ENCODE measurements around the gene ZNF746. TPM values are rescaled to one million over a fixed set of nuclear protein-coding genes. Genes with fewer than 3 reads are reported as not detected.
"Not testable (repeated sequence)": the region's sequence is repeated elsewhere in the genome, so short reads cannot be mapped to it uniquely, and the experiment has no call there.

ZNF746 gene
- total and polyA plus RNA-seq, 2 donors (not counting 1 experiment from before 2014, with no cell fraction given), result 5.9 to 21.5 TPM

- DNase-seq (ENCODE audit: low read depth in 2 of 2), result peak in 1 of 2 donors; percentile 75
- Histone ChIP-seq H4K20me1 (ENCODE audit: control insufficient read depth, extremely low read depth, insufficient read depth, low read length) (no peaks in the 10 kb centered on the region), H2AFZ (ENCODE audit: low read length) (no peak overlapping the region), H3K4me2 (ENCODE audit: extremely low read depth, insufficient read depth, low read length) (no peak overlapping the region), H3K27ac (ENCODE audit: insufficient read depth, low read length) (peak overlapping the region; percentile 7), H3K4me3 (replicated peaks in 1 of 4; ENCODE audit: control extremely low read depth in 1 of 4, insufficient read depth in 1 of 4, low read depth in 3 of 4, low read length in 4 of 4) (peak overlapping the region in 1 of 4 experiments; percentile 62), H3K36me3 (ENCODE audit: control insufficient read depth, insufficient read depth, low read length) (peaks cover 28% of the 10 kb centered on the region), H3K79me2 (ENCODE audit: control insufficient read depth, insufficient read depth, low read length) (peaks cover 19% of the 10 kb centered on the region), H3K27me3 (ENCODE audit: control insufficient read depth, insufficient read depth, low read length) (peaks cover 2% of the 10 kb centered on the region), H3K9ac (ENCODE audit: insufficient read depth, low read length) (no peak overlapping the region), H3K9me3 (ENCODE audit: control insufficient read depth, insufficient read depth, low read depth, low read length) (no peaks in the 10 kb centered on the region), H3K4me1 (ENCODE audit: control insufficient read depth, extremely low read depth, insufficient read depth, low read length) (peaks cover 7% of the 10 kb centered on the region)
- TF ChIP-seq EZH2 (IDR thresholded peaks at IDR 0.05; ENCODE audit: low read length, missing control alignments), result no peak
- TF ChIP-seq CTCF (conservative IDR thresholded peaks at IDR 0.05 in 1 of 2, IDR thresholded peaks at IDR 0.05 in 1 of 2; ENCODE audit: low read depth in 1 of 2, low read length in 2 of 2), result no peak
These were observed 2.8 kb downstream of the ZNF746 start for GRCh38 chr7:149494738-149495368.

GRCh38 chr7:149493975-149494374 lies 3.6 kb downstream of the ZNF746 start:
- not testable (repeated sequence) for H3K4me1 ChIP-seq (ENCODE audit: control insufficient read depth, extremely low read depth, insufficient read depth, low read length); H3K4me3 ChIP-seq (replicated peaks in 1 of 4; ENCODE audit: control extremely low read depth in 1 of 4, insufficient read depth in 1 of 4, low read depth in 3 of 4, low read length in 4 of 4); H3K27ac ChIP-seq (ENCODE audit: insufficient read depth, low read length); H4K20me1 ChIP-seq (ENCODE audit: control insufficient read depth, extremely low read depth, insufficient read depth, low read length); H3K4me2 ChIP-seq (ENCODE audit: extremely low read depth, insufficient read depth, low read length); DNase-seq (ENCODE audit: low read depth in 2 of 2); H3K9me3 ChIP-seq (ENCODE audit: control insufficient read depth, insufficient read depth, low read depth, low read length); H3K9ac ChIP-seq (ENCODE audit: insufficient read depth, low read length); H2AFZ ChIP-seq (ENCODE audit: low read length); H3K27me3 ChIP-seq (ENCODE audit: control insufficient read depth, insufficient read depth, low read length)
- Histone ChIP-seq H3K79me2 (ENCODE audit: control insufficient read depth, insufficient read depth, low read length) (peaks cover 19% of the 10 kb centered on the region), H3K36me3 (ENCODE audit: control insufficient read depth, insufficient read depth, low read length) (peaks cover 28% of the 10 kb centered on the region)

- Histone ChIP-seq H3K4me3 (replicated peaks in 1 of 4; ENCODE audit: control extremely low read depth in 1 of 4, insufficient read depth in 1 of 4, low read depth in 3 of 4, low read length in 4 of 4) (no peak overlapping the region), H3K27me3 (ENCODE audit: control insufficient read depth, insufficient read depth, low read length) (no peaks in the 10 kb centered on the region), H3K4me2 (ENCODE audit: extremely low read depth, insufficient read depth, low read length) (no peak overlapping the region), H3K9me3 (ENCODE audit: control insufficient read depth, insufficient read depth, low read depth, low read length) (no peaks in the 10 kb centered on the region), H4K20me1 (ENCODE audit: control insufficient read depth, extremely low read depth, insufficient read depth, low read length) (no peaks in the 10 kb centered on the region), H3K9ac (ENCODE audit: insufficient read depth, low read length) (no peak overlapping the region), H3K79me2 (ENCODE audit: control insufficient read depth, insufficient read depth, low read length) (peaks cover 19% of the 10 kb centered on the region), H2AFZ (ENCODE audit: low read length) (no peak overlapping the region), H3K27ac (ENCODE audit: insufficient read depth, low read length) (no peak overlapping the region), H3K4me1 (ENCODE audit: control insufficient read depth, extremely low read depth, insufficient read depth, low read length) (peaks cover 7% of the 10 kb centered on the region), H3K36me3 (ENCODE audit: control insufficient read depth, insufficient read depth, low read length) (peaks cover 30% of the 10 kb centered on the region)
- no peak for DNase-seq (ENCODE audit: low read depth in 2 of 2)
- TF ChIP-seq CTCF (conservative IDR thresholded peaks at IDR 0.05 in 1 of 2, IDR thresholded peaks at IDR 0.05 in 1 of 2; ENCODE audit: low read depth in 1 of 2, low read length in 2 of 2), result no peak
- TF ChIP-seq EZH2 (IDR thresholded peaks at IDR 0.05; ENCODE audit: low read length, missing control alignments), result no peak
These were observed 4.2 kb downstream of the ZNF746 start for GRCh38 chr7:149493366-149493765.
